ENCODE measurements around the gene DUSP8. TPM values are rescaled to one million over a fixed set of nuclear protein-coding genes. Genes with fewer than 3 reads are reported as not detected.
"Not testable (repeated sequence)": the region's sequence is repeated elsewhere in the genome, so short reads cannot be mapped to it uniquely, and the experiment has no call there.

DUSP8 gene
- 14.8 TPM for total RNA-seq
- long read RNA-seq, partial matches to known transcripts: 0 of 2 reads
- long read RNA-seq, other reads (novel, unspliced or antisense): 2 of 2 reads

GRCh38 chr11:1572197-1573076, at the start of gene DUSP8:
Gene DUSP8 (minus strand): TSS chr11:1572271. CDS start chr11:1565826, 6,445 bp downstream.
- peak; percentile 97 for DNase-seq (ENCODE audit: low spot score)

GRCh38 chr11:1619449-1619848, 47.4 kb upstream of the DUSP8 start:
- peak; percentile 64 for DNase-seq (ENCODE audit: low spot score)

GRCh38 chr11:1618231-1618630, 46.2 kb upstream of the DUSP8 start:
- DNase-seq (ENCODE audit: low spot score): no peak

GRCh38 chr11:1608363-1608762, 36.3 kb upstream of the DUSP8 start, which contains the start of gene KRTAP5-3:
Gene KRTAP5-3 (minus strand): TSS chr11:1608463. CDS start chr11:1608385, 78 bp downstream.
- DNase-seq (ENCODE audit: low spot score): no peak

- DNase-seq (ENCODE audit: low spot score): not testable (repeated sequence)
Observed at GRCh38 chr11:1607901-1608300, 35.8 kb upstream of the DUSP8 start.

GRCh38 chr11:1607156-1607845, 35.2 kb upstream of the DUSP8 start:
- DNase-seq (ENCODE audit: low spot score): not testable (repeated sequence)

- not testable (repeated sequence) for DNase-seq (ENCODE audit: low spot score)
Observed at GRCh38 chr11:1605923-1606322, 33.9 kb upstream of the DUSP8 start.

GRCh38 chr11:1604711-1605110, 32.6 kb upstream of the DUSP8 start:
- DNase-seq (ENCODE audit: low spot score): no peak

- DNase-seq (ENCODE audit: low spot score): no peak
Observed at GRCh38 chr11:1604181-1604580, 32.1 kb upstream of the DUSP8 start.

- no peak for DNase-seq (ENCODE audit: low spot score)
Observed at GRCh38 chr11:1603629-1604028, 31.6 kb upstream of the DUSP8 start.

GRCh38 chr11:1601663-1602062, 29.6 kb upstream of the DUSP8 start:
- DNase-seq (ENCODE audit: low spot score): not testable (repeated sequence)

- DNase-seq (ENCODE audit: low spot score): no peak
Observed at GRCh38 chr11:1600626-1601025, 28.6 kb upstream of the DUSP8 start.

- no peak for DNase-seq (ENCODE audit: low spot score)
Observed at GRCh38 chr11:1598816-1599215, 26.7 kb upstream of the DUSP8 start.

GRCh38 chr11:1598406-1598805, 26.3 kb upstream of the DUSP8 start:
- DNase-seq (ENCODE audit: low spot score): not testable (repeated sequence)

- no peak for DNase-seq (ENCODE audit: low spot score)
Observed at GRCh38 chr11:1597994-1598380, 25.9 kb upstream of the DUSP8 start, which contains the start of gene KRTAP5-2. Gene KRTAP5-2 (minus strand): TSS chr11:1598294. CDS start chr11:1598250, 44 bp downstream.

GRCh38 chr11:1597331-1597993, 25.4 kb upstream of the DUSP8 start:
- no peak for DNase-seq (ENCODE audit: low spot score)

- not testable (repeated sequence) for DNase-seq (ENCODE audit: low spot score)
Observed at GRCh38 chr11:1596576-1597121, 24.6 kb upstream of the DUSP8 start.

GRCh38 chr11:1595994-1596575, 24.0 kb upstream of the DUSP8 start:
- not testable (repeated sequence) for DNase-seq (ENCODE audit: low spot score)

GRCh38 chr11:1592628-1593027, 20.6 kb upstream of the DUSP8 start:
- DNase-seq (ENCODE audit: low spot score): no peak

GRCh38 chr11:1589996-1590395, 17.9 kb upstream of the DUSP8 start:
- no peak for DNase-seq (ENCODE audit: low spot score)
